ENCODE results near the gene IL13. TPM values are rescaled to one million over a fixed set of nuclear protein-coding genes. Genes with fewer than 3 reads are reported as not detected.

IL13 gene
- total and polyA plus RNA-seq, 12 donors, result 0.06 to 0.61 (median 0.21) TPM; not detected in 8

DNA sequence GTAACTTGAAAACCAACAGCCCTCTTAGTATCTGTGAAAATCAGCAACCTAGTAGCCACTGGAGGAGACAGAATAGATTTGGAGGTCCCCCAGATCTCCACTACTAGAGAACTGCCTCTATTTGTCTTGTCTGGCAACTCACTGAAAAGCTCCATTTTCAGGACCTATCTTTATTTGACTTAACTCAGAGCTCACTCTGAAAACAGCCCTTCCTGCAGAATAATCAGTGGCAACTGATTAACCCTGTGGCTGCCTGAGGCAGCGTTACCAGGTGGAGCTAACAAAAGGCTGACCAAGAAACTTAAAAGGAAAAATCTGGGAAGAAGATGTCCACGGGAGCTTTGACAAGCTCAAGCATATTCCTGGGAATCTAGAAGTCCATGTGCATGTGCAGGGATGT, 10.5 kb upstream of the IL13 start:
- no peak overlapping the region for H3K27ac ChIP-seq
- H3K4me3 ChIP-seq, result no peak overlapping the region
- TF ChIP-seq, protein P1, sequence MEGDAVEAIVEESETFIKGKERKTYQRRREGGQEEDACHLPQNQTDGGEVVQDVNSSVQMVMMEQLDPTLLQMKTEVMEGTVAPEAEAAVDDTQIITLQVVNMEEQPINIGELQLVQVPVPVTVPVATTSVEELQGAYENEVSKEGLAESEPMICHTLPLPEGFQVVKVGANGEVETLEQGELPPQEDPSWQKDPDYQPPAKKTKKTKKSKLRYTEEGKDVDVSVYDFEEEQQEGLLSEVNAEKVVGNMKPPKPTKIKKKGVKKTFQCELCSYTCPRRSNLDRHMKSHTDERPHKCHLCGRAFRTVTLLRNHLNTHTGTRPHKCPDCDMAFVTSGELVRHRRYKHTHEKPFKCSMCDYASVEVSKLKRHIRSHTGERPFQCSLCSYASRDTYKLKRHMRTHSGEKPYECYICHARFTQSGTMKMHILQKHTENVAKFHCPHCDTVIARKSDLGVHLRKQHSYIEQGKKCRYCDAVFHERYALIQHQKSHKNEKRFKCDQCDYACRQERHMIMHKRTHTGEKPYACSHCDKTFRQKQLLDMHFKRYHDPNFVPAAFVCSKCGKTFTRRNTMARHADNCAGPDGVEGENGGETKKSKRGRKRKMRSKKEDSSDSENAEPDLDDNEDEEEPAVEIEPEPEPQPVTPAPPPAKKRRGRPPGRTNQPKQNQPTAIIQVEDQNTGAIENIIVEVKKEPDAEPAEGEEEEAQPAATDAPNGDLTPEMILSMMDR (IDR thresholded peaks at IDR 0.05), result no peak
- no peak for TF ChIP-seq POLR2A (IDR thresholded peaks at IDR 0.05)
- H3K9me3 ChIP-seq (replicated peaks in 1 of 3), result peaks cover 0 to 8% (median 0%) of the 10 kb centered on the region in 3 donors
- H3K36me3 ChIP-seq (replicated peaks in 1 of 2), result peaks cover 0 to 7% of the 10 kb centered on the region in 2 donors
- intact Hi-C loops (cut with DNase I), result no loop called here
- H3K4me1 ChIP-seq (replicated peaks in 1 of 2), result no peaks in the 10 kb centered on the region
- no peak for DNase-seq
- 87 to 98% (median 92%) methylated on average over 2 of the region's 2 CpGs for WGBS, 4 donors
- no peaks in the 10 kb centered on the region for H3K27me3 ChIP-seq

DNA sequence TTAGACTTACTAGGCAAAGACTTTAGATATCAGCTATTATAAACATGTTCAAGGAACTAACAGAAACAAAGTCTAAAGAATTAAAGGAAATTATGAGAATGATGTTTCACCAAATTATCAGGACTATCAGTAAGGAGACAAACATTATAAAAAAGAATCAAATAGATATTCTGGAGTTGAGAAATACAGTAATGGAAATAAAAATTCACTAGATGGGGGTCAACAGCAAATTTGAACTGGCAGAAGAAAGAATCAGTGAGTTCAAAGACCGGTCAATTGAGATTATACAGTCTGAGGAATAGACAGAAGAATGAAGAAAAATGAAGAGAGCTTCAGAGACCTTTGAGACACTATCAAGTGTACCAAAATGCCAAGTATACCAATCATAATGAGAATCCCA, 9.6 kb upstream of the IL13 start:
- Histone ChIP-seq H3K9me3 (replicated peaks in 1 of 3) (peaks cover 0 to 8% (median 0%) of the 10 kb centered on the region in 3 donors), H3K4me1 (replicated peaks in 1 of 2) (no peaks in the 10 kb centered on the region), H3K27me3 (no peaks in the 10 kb centered on the region), H3K27ac (no peak overlapping the region), H3K4me3 (no peak overlapping the region), H3K36me3 (replicated peaks in 1 of 2) (no peaks in the 10 kb centered on the region)
- TF ChIP-seq, protein P1 (IDR thresholded peaks at IDR 0.05), result no peak
- intact Hi-C loops (cut with DNase I), result no loop called here
- WGBS, 4 donors, result 91 to 100% (median 96%) methylated on average over 1 of the region's 1 CpG
- DNase-seq, result no peak

DNA sequence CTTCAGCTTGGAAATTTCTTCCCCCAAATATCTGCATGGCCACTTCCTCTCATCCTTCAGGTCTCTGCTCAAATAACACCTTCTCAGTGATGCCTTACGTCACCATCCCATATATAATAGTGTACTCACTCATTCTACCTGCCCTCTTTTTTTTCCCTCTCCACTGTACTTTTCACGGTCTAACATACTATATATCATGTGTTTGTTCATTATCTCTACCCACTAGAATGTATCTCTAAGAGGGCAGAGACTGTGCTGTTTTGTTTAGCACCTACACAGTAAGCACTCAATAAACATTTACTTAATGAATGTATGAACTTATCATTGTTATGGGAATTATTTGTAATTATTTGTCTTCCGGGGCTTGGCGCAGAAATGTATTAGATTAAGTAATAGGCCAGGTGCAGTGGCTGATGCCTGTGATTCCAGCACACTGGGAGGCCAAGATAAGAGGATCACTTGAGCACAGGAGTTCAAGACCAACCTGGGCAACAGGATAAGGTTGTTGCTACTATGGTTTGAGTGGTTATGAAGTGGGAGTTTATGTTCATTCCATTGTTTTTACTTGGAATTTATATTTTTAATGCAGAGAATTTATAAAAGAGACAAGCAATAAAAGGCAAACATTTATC, 6.0 kb upstream of the IL13 start:
- DNase-seq, result peak in 1 of 7 donors; percentile 13
- Histone ChIP-seq H3K27ac (no peak overlapping the region), H3K36me3 (replicated peaks in 1 of 2) (no peaks in the 10 kb centered on the region), H3K27me3 (peaks cover 14% of the 10 kb centered on the region), H3K9me3 (replicated peaks in 1 of 3) (peaks cover 0 to 8% (median 0%) of the 10 kb centered on the region in 3 donors), H3K4me1 (replicated peaks in 1 of 2) (peaks cover 8 to 12% of the 10 kb centered on the region in 2 donors), H3K4me3 (no peak overlapping the region)
- intact Hi-C loops (cut with DNase I), result no loop called here
- 86 to 88% (median 87%) methylated on average over 4 of the region's 4 CpGs for WGBS, 4 donors
- TF ChIP-seq, protein P1 (IDR thresholded peaks at IDR 0.05), result no peak
- no peak for TF ChIP-seq POLR2A (IDR thresholded peaks at IDR 0.05)

DNA sequence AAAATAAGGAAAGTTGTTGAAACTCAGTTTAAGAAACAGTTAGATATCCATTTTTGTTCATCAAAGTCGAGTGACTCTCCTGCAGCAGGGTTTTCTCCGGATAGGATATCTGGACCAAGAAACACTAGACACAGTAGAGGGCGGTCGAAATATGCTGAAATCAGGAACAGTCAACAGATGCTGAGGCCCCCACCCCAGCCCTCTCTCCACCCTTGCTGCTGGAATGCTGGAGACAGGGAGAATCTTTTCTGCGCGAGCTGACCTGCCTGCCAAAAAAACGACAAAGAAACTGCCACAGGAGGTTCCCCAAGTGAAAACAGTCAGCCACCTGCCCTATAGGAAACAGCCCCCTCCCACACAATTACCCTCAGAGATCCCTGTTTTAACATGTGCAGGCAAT, 4.3 kb upstream of the IL13 start:
- intact Hi-C loops (cut with DNase I), result no loop called here
- WGBS, 4 donors, result 39 to 48% (median 45%) methylated on average over 7 of the region's 7 CpGs
- no peak for TF ChIP-seq POLR2A (IDR thresholded peaks at IDR 0.05)
- TF ChIP-seq, protein P1 (IDR thresholded peaks at IDR 0.05), result no peak
- Histone ChIP-seq H3K27me3 (peaks cover 16% of the 10 kb centered on the region), H3K4me1 (replicated peaks in 1 of 2) (peaks cover 8 to 12% of the 10 kb centered on the region in 2 donors), H3K4me3 (no peak overlapping the region), H3K36me3 (replicated peaks in 1 of 2) (no peaks in the 10 kb centered on the region), H3K27ac (no peak overlapping the region), H3K9me3 (replicated peaks in 1 of 3) (no peaks in the 10 kb centered on the region)
- DNase-seq, result peak in 2 of 7 donors; percentile 10 to 11
